Gastroesophageal sphincter (tissue), 2 donors: Measurements from ENCODE around the gene C19orf47.

ENCODE experiments used
- POLR2A ChIP-seq, 2 donors: fragments of 450-650 bp; IDR thresholded peaks; one replicate each; pipeline ENCODE4 v1.6.1; 2017; ENCODE audit warnings: antibody characterized with exemption in 2 of 2, mild to moderate bottlenecking in 2 of 2, moderate library complexity in 1 of 2
- POLR2AphosphoS5 ChIP-seq: sonication (generic); formaldehyde crosslinking; IDR thresholded peaks from one replicate; pipeline ENCODE4 v1.6.1; 2017; ENCODE audit warnings: antibody characterized with exemption

DNA sequence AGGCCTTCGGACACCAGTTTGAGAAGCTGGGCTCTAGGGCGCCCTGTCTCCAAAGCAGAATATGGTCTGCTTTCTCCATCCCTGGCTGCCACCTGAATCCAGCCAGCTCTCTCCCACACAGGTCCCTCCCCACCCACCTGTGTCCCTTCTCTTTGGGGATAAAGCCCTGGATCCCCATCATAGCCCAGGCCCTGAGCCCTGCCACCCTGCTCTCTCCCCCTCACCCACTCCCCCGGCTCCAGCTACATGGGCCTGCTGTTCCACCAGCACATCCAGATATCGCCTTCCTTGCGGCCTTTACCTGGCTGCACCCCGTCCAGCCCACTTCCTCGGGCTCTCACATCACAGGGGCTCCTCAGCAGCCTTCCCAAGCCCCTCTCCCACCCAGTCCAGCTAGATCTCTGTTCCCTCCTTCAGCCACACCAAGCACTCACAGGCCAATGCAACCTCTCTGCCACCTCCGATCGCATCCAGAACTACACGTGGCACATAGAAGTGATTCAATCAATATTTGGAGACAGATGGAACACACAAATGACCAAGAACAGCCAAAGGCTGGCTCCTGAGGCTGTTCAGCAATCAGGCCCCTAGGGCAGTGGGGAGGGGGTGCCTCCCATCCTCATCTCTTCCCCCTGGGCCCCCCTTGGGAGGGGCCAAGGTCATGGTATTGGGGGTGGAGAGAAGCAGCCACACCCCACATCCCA is 70.7 kb downstream of the C19orf47 start:
- TF ChIP-seq POLR2AphosphoS5, result no peak
- no peak for TF ChIP-seq POLR2A (IDR thresholded peaks at IDR 0.05)
